K562 (cell line): ENCODE data around the gene NFATC2. TPM values are rescaled to one million over a fixed set of nuclear protein-coding genes. Genes with fewer than 3 reads are reported as not detected.

Experiments used
- ATAC-seq: fragments of 200-7000 bp; cut with Tn5 transposase; 3 replicates; pipeline ENCODE4 v1.9.1; 2020; ENCODE audit warnings: moderate library complexity
- BruUV-seq: library from RNA; stranded (reverse); fragments of 400-500 nt; replicated peaks from 2 replicates; lab custom pipeline; 2021; lab: Mats Ljungman, UMichigan
- CTCF ChIA-PET: fragments of 300-600 bp; formaldehyde crosslinking; extraction: SDS; loops from one replicate; lab custom pipeline; 2021; ENCODE audit warnings: low intra/inter-chr PET ratio; lab: Yijun Ruan, JAX
- POLR2A ChIA-PET: fragments of 300-600, 350-650 bp; sonication (Branson Sonifier 250); formaldehyde crosslinking; extraction: SDS; loops from one replicate; lab custom pipeline; 2021; ENCODE audit warnings: antibody characterized with exemption, inconsistent platforms; lab: Yijun Ruan, JAX
- DNase-seq, 4 experiments: peaks; one replicate each; pipeline versions ENCODE4 v3.0.0 to v3.0.0-alpha.2; 2011 to 2018; ENCODE audit warnings: low spot score in 3 of 4, mixed read lengths in 3 of 4; ENCODE audit errors: extremely low read depth in 1 of 4
- FAIRE-seq: peaks from 2 replicates; lab custom pipeline; 2011; peaks lifted over from hg19 to GRCh38; lab: Jason Lieb, UNC
- H2AFZ ChIP-seq: 2 replicates; pipeline ENCODE4 v1.6.0; 2011; ENCODE audit warnings: low read depth, low read length, control low read depth, inconsistent platforms
- H3K27ac ChIP-seq: fragments of 200-600 bp; 3 replicates; pipeline ENCODE4 v1.8.0; 2011; ENCODE audit warnings: low read depth, mild to moderate bottlenecking, control low read depth, inconsistent platforms, low read length, moderate library complexity, mixed read lengths; ENCODE audit errors: extremely low read depth
- H3K27me3 ChIP-seq, 2 experiments: fragments of 300-600 bp in 1 of 2; 2 replicates in 1 of 2; 3 replicates in 1 of 2; pipeline versions ENCODE4 v1.6.0 to v1.8.0; 2011; ENCODE audit warnings: inconsistent platforms in 2 of 2, low read length in 2 of 2, mild to moderate bottlenecking in 1 of 2, mixed read lengths in 1 of 2, moderate library complexity in 1 of 2; ENCODE audit not compliant: control insufficient read depth in 2 of 2, insufficient read depth in 2 of 2
- H3K36me3 ChIP-seq: fragments of 300-600 bp; 3 replicates; pipeline ENCODE4 v1.8.0; 2011; ENCODE audit warnings: mild to moderate bottlenecking, low read length, inconsistent platforms; ENCODE audit not compliant: control insufficient read depth, insufficient read depth
- H3K4me1 ChIP-seq, 2 experiments: fragments of 200-600 bp in 1 of 2; replicated peaks in 1 of 2; 2 replicates in 1 of 2; 3 replicates in 1 of 2; pipeline versions ENCODE4 v1.5.1 to v1.8.0; 2011; ENCODE audit warnings: inconsistent platforms in 2 of 2, low read length in 2 of 2, mild to moderate bottlenecking in 1 of 2, mixed read lengths in 1 of 2, moderate library complexity in 1 of 2; ENCODE audit not compliant: control insufficient read depth in 2 of 2, insufficient read depth in 2 of 2
- H3K4me2 ChIP-seq: 2 replicates; pipeline ENCODE4 v1.6.1; 2011; ENCODE audit warnings: low read length, control low read depth, inconsistent platforms, mixed read lengths; ENCODE audit not compliant: insufficient read depth
- H3K4me3 ChIP-seq: fragments of 200-600 bp; sonication (generic), shearing (Covaris generic); 2 replicates; pipeline ENCODE4 v1.5.1; 2016; ENCODE audit warnings: control low read depth, inconsistent platforms
- H3K79me2 ChIP-seq: fragments of 200-600 bp; 3 replicates; pipeline ENCODE4 v1.8.0; 2011; ENCODE audit warnings: low read length, inconsistent platforms; ENCODE audit not compliant: control insufficient read depth, insufficient read depth
- H3K9ac ChIP-seq, 2 experiments: 2 replicates each; pipeline versions ENCODE4 v1.6.0 to v1.6.1; 2011; ENCODE audit warnings: low read depth in 2 of 2, low read length in 2 of 2, control low read depth in 1 of 2, inconsistent platforms in 1 of 2, mild to moderate bottlenecking in 1 of 2, mixed read lengths in 1 of 2; ENCODE audit not compliant: insufficient read depth in 1 of 2
- H3K9me1 ChIP-seq: one replicate; pipeline ENCODE4 v1.6.0; 2011; ENCODE audit warnings: inconsistent platforms, mild to moderate bottlenecking, low read length, moderate library complexity; ENCODE audit not compliant: control insufficient read depth, insufficient read depth
- H3K9me3 ChIP-seq: replicated peaks from 2 replicates; pipeline ENCODE4 v1.5.1; 2011; ENCODE audit warnings: low read depth, low read length, inconsistent platforms; ENCODE audit not compliant: control insufficient read depth, insufficient read depth
- H4K20me1 ChIP-seq: replicated peaks from 2 replicates; pipeline ENCODE4 v1.6.1; 2011; ENCODE audit warnings: low read length, inconsistent platforms, mixed read lengths; ENCODE audit not compliant: control insufficient read depth, insufficient read depth
- BCL6 ChIP-seq: fragments of 250-450 bp; sonication (Bioruptor Pico); IDR thresholded peaks from 2 replicates; pipeline ENCODE4 v1.4.0; 2020
- CHAMP1 ChIP-seq: fragments of 450-650 bp; IDR thresholded peaks from 2 replicates; pipeline ENCODE4 v1.6.1; 2016; ENCODE audit warnings: mild to moderate bottlenecking
- HNRNPH1 ChIP-seq: fragments of 200-400 bp; formaldehyde crosslinking; optimal IDR thresholded peaks from 2 replicates; pipeline ENCODE3; 2017; ENCODE audit warnings: low read depth, mild to moderate bottlenecking, low read length, moderate library complexity
- MYC ChIP-seq, 2 experiments: fragments of 250-450 bp in 1 of 2; sonication (Bioruptor Pico) in 1 of 2; IDR thresholded peaks; 2 replicates each; pipeline versions ENCODE4 v1.5.1 to v1.6.1; 2012 to 2021; ENCODE audit warnings: low read depth in 2 of 2, borderline replicate concordance in 1 of 2, improper control_type of control experiment in 1 of 2, low read length in 1 of 2, mild to moderate bottlenecking in 1 of 2, moderate library complexity in 1 of 2
- PHTF2 ChIP-seq: fragments of 250-450 bp; sonication (Bioruptor Pico); IDR thresholded peaks from 2 replicates; pipeline ENCODE4 v1.5.0; 2021; ENCODE audit warnings: mild to moderate bottlenecking
- RAD51 ChIP-seq: fragments of 450-650 bp; IDR thresholded peaks from 2 replicates; pipeline ENCODE4 v1.7.1; 2016; ENCODE audit warnings: low read depth, mild to moderate bottlenecking, borderline replicate concordance
- RBM25 ChIP-seq: fragments of 200-400 bp; formaldehyde crosslinking; IDR thresholded peaks from 2 replicates; pipeline ENCODE4 v1.6.1; 2018; ENCODE audit warnings: low read length, low read depth, moderate library complexity; ENCODE audit not compliant: severe bottlenecking
- SNAPC5 ChIP-seq: fragments of 250-450 bp; sonication (Bioruptor Pico); IDR thresholded peaks from 2 replicates; pipeline ENCODE4 v1.8.0; 2021; ENCODE audit warnings: moderate library complexity, mild to moderate bottlenecking, inconsistent platforms
- U2AF2 ChIP-seq: fragments of 200-400 bp; formaldehyde crosslinking; optimal IDR thresholded peaks from 2 replicates; pipeline ENCODE3; 2017; ENCODE audit warnings: low read depth, mild to moderate bottlenecking, low read length
- ZNF324 ChIP-seq: fragments of 250-450 bp; sonication (Bioruptor Pico); IDR thresholded peaks from 2 replicates; pipeline ENCODE4 v1.4.0; 2020; ENCODE audit warnings: mild to moderate bottlenecking
- WGBS: fragments of 100-300 bp; shearing (Covaris generic); methylation state at CpG from one replicate; pipeline ENCODE4 v1.1.6; 2016; ENCODE audit warnings: low coverage, mixed read lengths; ENCODE audit not compliant: insufficient coverage; ENCODE audit errors: missing lambda C conversion rate; 5-methylcytosine and 5-hydroxymethylcytosine counted together
- in situ Hi-C: fragments of 300-500 bp; cut with MboI; formaldehyde crosslinking; loops from 4 replicates; pipeline ENCODE4 v1.15.0; 2018; ENCODE audit warnings: inconsistent platforms, mixed read lengths
- intact Hi-C: fragments of 100-400 bp; cut with micrococcal nuclease; formaldehyde crosslinking; loops from 2 replicates; pipeline ENCODE4 v1.14.2; 2022
- polyA plus RNA-seq, 8 experiments: library from polyadenylated mRNA; depleted of rRNA in 4 of 8; stranded (reverse) in 5 of 8; unstranded in 3 of 8; fragments of >200 nt; fragmentation: Nextera tagmentation in 2 of 8; fragmentation: Illumina TruSeq in 1 of 8; extraction: Ambion mirVana in 2 of 8; extraction: Trizol in 1 of 8; gene quantifications; 2 replicates each; pipeline versions ENCODE4 v1.2.1 to v1.2.3, GENCODE V29; 2011 to 2014; ENCODE audit warnings: inconsistent platforms in 1 of 8, missing spikeins in 1 of 8
- total RNA-seq, 7 experiments: library from RNA; depleted of rRNA in 6 of 7; stranded (reverse); fragments of >200 nt in 6 of 7; fragmentation: Illumina TruSeq in 2 of 7; extraction: Trizol in 2 of 7; gene quantifications; 2 replicates each; pipeline versions ENCODE4 v1.2.1 to v1.2.3, GENCODE V29; 2011 to 2021; ENCODE audit warnings: low replicate concordance in 1 of 7
- TF ChIP-seq, protein P1 (sequence below), 2 experiments: fragments of 450-650 bp in 1 of 2; sonication (generic) in 1 of 2; formaldehyde crosslinking; conservative IDR thresholded peaks; 2 replicates each; pipeline versions ENCODE4 v1.4.0 to v1.8.1; 2020 to 2022; ENCODE audit warnings: mild to moderate bottlenecking in 1 of 2, missing genetic modification reagents in 1 of 2
- TF ChIP-seq, protein P2 (sequence below): sonication (generic); formaldehyde crosslinking; IDR thresholded peaks from 2 replicates; pipeline ENCODE4 v1.5.0; 2020; ENCODE audit warnings: missing genetic modification reagents
- TF ChIP-seq, protein P3 (sequence below): sonication (generic); formaldehyde crosslinking; IDR thresholded peaks from 2 replicates; pipeline ENCODE4 v1.9.0; 2022; ENCODE audit warnings: mild to moderate bottlenecking, missing genetic modification reagents

NFATC2 gene
- total and polyA plus RNA-seq, 9 of the 15 experiments (the other 6 are each of a cell fraction or from before 2014, with no cell fraction given): 1.9 to 11.2 (median 3.0) TPM

DNA sequence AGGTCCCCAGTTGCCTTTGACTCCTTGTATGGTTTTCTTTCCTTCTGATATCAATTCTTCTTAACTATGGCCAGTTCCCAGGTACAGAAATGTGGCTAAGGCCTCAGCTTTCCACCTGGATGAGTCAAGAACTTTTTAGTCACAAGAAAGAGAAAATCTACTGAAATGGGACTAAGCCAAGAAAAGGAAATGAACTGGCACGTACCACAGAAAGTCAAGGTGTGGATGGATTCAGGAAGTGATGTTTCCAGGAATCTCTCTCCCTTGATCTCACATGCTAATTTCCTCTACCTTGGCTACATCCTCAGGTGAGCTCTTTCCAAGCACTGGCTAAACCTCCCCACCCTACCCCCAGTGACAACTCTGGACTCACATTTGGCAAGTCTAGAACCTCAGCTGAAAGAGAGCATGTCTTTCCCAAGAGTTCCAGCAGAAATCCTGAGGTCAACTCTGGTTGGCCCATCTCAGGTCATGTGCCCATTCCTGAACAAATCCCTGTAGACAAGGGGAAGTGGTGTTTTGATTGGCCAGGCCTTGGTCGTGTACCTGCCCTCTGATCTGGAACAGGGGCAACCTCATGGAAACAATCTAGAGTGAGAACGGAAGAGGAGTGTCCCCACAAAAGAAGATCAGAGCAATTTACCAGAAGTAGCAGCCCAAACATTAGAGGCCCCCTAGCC is 205.3 kb downstream of the NFATC2 start:
- in situ Hi-C loops: no loop called here
- CTCF ChIA-PET: interaction anchor here (0.6 kb wide), 1 partner anchor 12 kb away, joined by 3 read pairs; no protein-coding TSS in a partner anchor
- Histone ChIP-seq H2AFZ (peak overlapping the region; percentile 70), H3K4me3 (no peak overlapping the region), H3K36me3 (no peaks in the 10 kb centered on the region), H3K4me2 (no peak overlapping the region), H3K9me3 (no peaks in the 10 kb centered on the region), H4K20me1 (no peaks in the 10 kb centered on the region), H3K4me1 (peaks cover 3 to 35% of the 10 kb centered on the region in 2 experiments; a peak in 4 of 5 replicates), H3K27ac (peak overlapping the region; percentile 20; the same call in 1 of the 3 replicates), H3K9me1 (no peaks in the 10 kb centered on the region), H3K27me3 (peaks cover 0 to 12% of the 10 kb centered on the region in 2 experiments; a peak in 1 of 5 replicates), H3K9ac (no peak overlapping the region), H3K79me2 (no peaks in the 10 kb centered on the region)
- BruUV-seq: no TSS peak
- intact Hi-C loops: no loop called here
- ATAC-seq: peak; percentile 9; the same call in 1 of the 3 replicates
- POLR2A ChIA-PET: interaction anchor here (1.0 kb wide), 1 partner anchor 12 kb away, joined by 3 read pairs; no protein-coding TSS in a partner anchor
- no peak for FAIRE-seq
- DNase-seq: no peak
- WGBS: 52% methylated on average over 3 of the region's 3 CpGs
- TF ChIP-seq, protein P1, sequence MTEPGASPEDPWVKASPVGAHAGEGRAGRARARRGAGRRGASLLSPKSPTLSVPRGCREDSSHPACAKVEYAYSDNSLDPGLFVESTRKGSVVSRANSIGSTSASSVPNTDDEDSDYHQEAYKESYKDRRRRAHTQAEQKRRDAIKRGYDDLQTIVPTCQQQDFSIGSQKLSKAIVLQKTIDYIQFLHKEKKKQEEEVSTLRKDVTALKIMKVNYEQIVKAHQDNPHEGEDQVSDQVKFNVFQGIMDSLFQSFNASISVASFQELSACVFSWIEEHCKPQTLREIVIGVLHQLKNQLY (CRISPR knock-in tag; conservative IDR thresholded peaks at IDR 0.05): no peak
- TF ChIP-seq PHTF2 (CRISPR knock-in tag) (no peak), SNAPC5 (no peak), HNRNPH1 (no peak), BCL6 (CRISPR knock-in tag) (0 out of 2 replicates have a peak, but pooled peaks have one; percentile 2), RBM25 (no peak), U2AF2 (no peak), RAD51 (peak; percentile 67), MYC (IDR thresholded peaks at IDR 0.05; ENCODE audit: low read depth, low read length) (no peak), MYC (CRISPR knock-in tag; IDR thresholded peaks at IDR 0.05; ENCODE audit: borderline replicate concordance, low read depth) (no peak), ZNF324 (CRISPR knock-in tag) (0 out of 2 replicates have a peak, but pooled peaks have one; percentile 7), CHAMP1 (no peak)
- TF ChIP-seq, protein P2, sequence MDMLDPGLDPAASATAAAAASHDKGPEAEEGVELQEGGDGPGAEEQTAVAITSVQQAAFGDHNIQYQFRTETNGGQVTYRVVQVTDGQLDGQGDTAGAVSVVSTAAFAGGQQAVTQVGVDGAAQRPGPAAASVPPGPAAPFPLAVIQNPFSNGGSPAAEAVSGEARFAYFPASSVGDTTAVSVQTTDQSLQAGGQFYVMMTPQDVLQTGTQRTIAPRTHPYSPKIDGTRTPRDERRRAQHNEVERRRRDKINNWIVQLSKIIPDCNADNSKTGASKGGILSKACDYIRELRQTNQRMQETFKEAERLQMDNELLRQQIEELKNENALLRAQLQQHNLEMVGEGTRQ (CRISPR knock-in tag): peak; percentile 81
- TF ChIP-seq, protein P3, sequence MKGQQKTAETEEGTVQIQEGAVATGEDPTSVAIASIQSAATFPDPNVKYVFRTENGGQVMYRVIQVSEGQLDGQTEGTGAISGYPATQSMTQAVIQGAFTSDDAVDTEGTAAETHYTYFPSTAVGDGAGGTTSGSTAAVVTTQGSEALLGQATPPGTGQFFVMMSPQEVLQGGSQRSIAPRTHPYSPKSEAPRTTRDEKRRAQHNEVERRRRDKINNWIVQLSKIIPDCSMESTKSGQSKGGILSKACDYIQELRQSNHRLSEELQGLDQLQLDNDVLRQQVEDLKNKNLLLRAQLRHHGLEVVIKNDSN: peak; percentile 82
